B cell (primary cell): ENCODE data around the gene VSIG10. TPM values are rescaled to one million over a fixed set of nuclear protein-coding genes. Genes with fewer than 3 reads are reported as not detected.

ENCODE experiments used
- ATAC-seq: fragments of 200-7000 bp; cut with Tn5 transposase; one replicate; pipeline ENCODE4 v1.10.0; 2021; ENCODE audit warnings: low read depth, mild to moderate bottlenecking, moderate number of reproducible peaks, moderate library complexity
- CTCF ChIA-PET: fragments of 350-600 bp; sonication (Branson Sonifier 250); formaldehyde crosslinking; loops from one replicate; lab custom pipeline; 2021; ENCODE audit warnings: antibody characterized with exemption, inconsistent platforms; lab: Charles Lee
- POLR2A ChIA-PET: fragments of 350-600 bp; sonication (Branson Sonifier 250); formaldehyde crosslinking; loops from one replicate; lab custom pipeline; 2021; ENCODE audit warnings: antibody characterized with exemption; lab: Charles Lee
- DNase-seq: peaks from one replicate; pipeline ENCODE4 v3.0.0; 2013
- H2AFZ ChIP-seq: 2 replicates; pipeline ENCODE4 v1.6.1; 2012; ENCODE audit warnings: mild to moderate bottlenecking, low read depth, low read length; ENCODE audit not compliant: insufficient read depth, poor library complexity, severe bottlenecking
- H3K27ac ChIP-seq, 2 donors: 1 replicate in 1 of 2; 2 replicates in 1 of 2; pipeline ENCODE4 v1.5.1; 2012 to 2013; ENCODE audit warnings: low read length in 2 of 2, mild to moderate bottlenecking in 2 of 2, moderate library complexity in 1 of 2
- H3K27me3 ChIP-seq, 4 experiments: fragments of 200-600 bp in 1 of 4; sonication (generic) in 1 of 4; replicated peaks in 1 of 4; 1 replicate in 2 of 4; 2 replicates in 2 of 4; pipeline versions ENCODE4 v1.6.1 to v1.7.0; 2013 to 2016; ENCODE audit warnings: low read length in 3 of 4, mild to moderate bottlenecking in 2 of 4, mixed read lengths in 1 of 4, moderate library complexity in 1 of 4; ENCODE audit not compliant: insufficient read depth in 4 of 4, control insufficient read depth in 3 of 4; ENCODE audit errors: control extremely low read depth in 1 of 4
- H3K36me3 ChIP-seq, 2 experiments: replicated peaks in 1 of 2; 1 replicate in 1 of 2; 2 replicates in 1 of 2; pipeline versions ENCODE4 v1.6.1 to v1.7.1; 2013; ENCODE audit warnings: low read length in 1 of 2; ENCODE audit not compliant: insufficient read depth in 2 of 2, control insufficient read depth in 1 of 2; ENCODE audit errors: control extremely low read depth in 1 of 2, extremely low read depth in 1 of 2
- H3K4me1 ChIP-seq, 2 donors: fragments of 200-600 bp in 1 of 2; sonication (generic) in 1 of 2; 1 replicate in 1 of 2; 2 replicates in 1 of 2; pipeline versions ENCODE4 v1.5.1 to v1.6.1; 2013 to 2017; ENCODE audit warnings: low read length in 2 of 2; ENCODE audit not compliant: control insufficient read depth in 2 of 2, insufficient read depth in 2 of 2
- H3K4me2 ChIP-seq: replicated peaks from 2 replicates; pipeline ENCODE3; 2012; ENCODE audit warnings: mild to moderate bottlenecking, low read depth, low read length; ENCODE audit not compliant: poor library complexity, severe bottlenecking
- H3K4me3 ChIP-seq, 5 experiments: fragments of 200-600 bp in 1 of 5; sonication (generic) in 1 of 5; 1 replicate in 3 of 5; 2 replicates in 2 of 5; pipeline versions ENCODE4 v1.5.1 to v1.7.0; 2011 to 2016; ENCODE audit warnings: low read length in 4 of 5, mild to moderate bottlenecking in 4 of 5, low read depth in 2 of 5, control low read depth in 1 of 5, moderate library complexity in 1 of 5; ENCODE audit not compliant: insufficient read depth in 1 of 5; ENCODE audit errors: control extremely low read depth in 1 of 5, extremely low read depth in 1 of 5
- H3K79me2 ChIP-seq: fragments of 200-600 bp; sonication (generic); one replicate; pipeline ENCODE4 v1.6.0; 2016; ENCODE audit warnings: low read length; ENCODE audit not compliant: control insufficient read depth, insufficient read depth
- H3K9ac ChIP-seq: fragments of 200-600 bp; sonication (generic); 2 replicates; pipeline ENCODE4 v1.6.1; 2017; ENCODE audit warnings: mild to moderate bottlenecking, low read length, moderate library complexity
- H3K9me3 ChIP-seq, 3 donors: one replicate each; pipeline versions ENCODE4 v1.6.1 to v1.7.1; 2013; ENCODE audit warnings: low read length in 2 of 3; ENCODE audit not compliant: control insufficient read depth in 2 of 3, insufficient read depth in 1 of 3; ENCODE audit errors: control extremely low read depth in 1 of 3
- H4K20me1 ChIP-seq: 2 replicates; pipeline ENCODE4 v1.6.0; 2012; ENCODE audit warnings: mild to moderate bottlenecking, low read length; ENCODE audit not compliant: insufficient read depth, control insufficient read depth, poor library complexity, severe bottlenecking
- H3K27ac Mint-ChIP-seq: one replicate; pipeline ENCODE4 v1.8.0; 2021; ENCODE audit warnings: mixed read lengths
- H3K27me3 Mint-ChIP-seq: one replicate; pipeline ENCODE4 v1.8.0; 2021; ENCODE audit warnings: mixed read lengths
- H3K4me1 Mint-ChIP-seq: one replicate; pipeline ENCODE4 v1.8.0; 2021; ENCODE audit warnings: mixed read lengths
- H3K4me3 Mint-ChIP-seq: one replicate; pipeline ENCODE4 v1.8.0; 2021; ENCODE audit warnings: mixed read lengths
- H3K9me3 Mint-ChIP-seq: one replicate; pipeline ENCODE4 v1.8.0; 2022; ENCODE audit warnings: mixed read lengths; ENCODE audit not compliant: insufficient read depth
- CTCF ChIP-seq: fragments of 200-600 bp; IDR thresholded peaks from one replicate; pipeline ENCODE4 v1.8.0; 2022; ENCODE audit warnings: antibody characterized with exemption, mild to moderate bottlenecking
- EZH2 ChIP-seq: IDR thresholded peaks from 2 replicates; pipeline ENCODE4 v1.6.1; 2012; ENCODE audit warnings: borderline replicate concordance, low read depth, mild to moderate bottlenecking, moderate library complexity, low read length; ENCODE audit not compliant: insufficient read depth, poor library complexity, severe bottlenecking
- WGBS: methylation state at CpG from one replicate; pipeline ENCODE4 v1.1.5; 2013; ENCODE audit warnings: missing lambda C conversion rate; ENCODE audit not compliant: insufficient coverage; 5-methylcytosine and 5-hydroxymethylcytosine counted together
- intact Hi-C: fragments of 100-400 bp; cut with micrococcal nuclease; formaldehyde crosslinking; loops from one replicate; pipeline ENCODE4 v1.10.0; 2022
- polyA plus RNA-seq: library from polyadenylated mRNA; depleted of rRNA; stranded (reverse); fragments of >200 nt; gene quantifications from 2 replicates; pipeline ENCODE4 v1.2.3, GENCODE V29; 2012
- total RNA-seq, 2 donors: library from RNA; stranded (reverse); fragments of 120-200 nt in 1 of 2; gene quantifications; 1 replicate in 1 of 2; 2 replicates in 1 of 2; pipeline versions ENCODE4 v1.2.3 to v1.2.4, GENCODE V29; 2013 to 2022

The VSIG10 gene
- total and polyA plus RNA-seq, 2 donors (not counting 1 experiment from before 2014, with no cell fraction given): 0.34 to 2.6 TPM

- no peaks in the 10 kb centered on the region for H3K79me2 ChIP-seq
- H3K36me3 ChIP-seq: peaks cover 0 to 52% of the 10 kb centered on the region in 2 experiments
- DNase-seq: no peak
- Mint-ChIP-seq H3K4me3 (no peak overlapping the region), H3K4me1 (peaks cover 15% of the 10 kb centered on the region), H3K27me3 (no peaks in the 10 kb centered on the region), H3K9me3 (no peaks in the 10 kb centered on the region), H3K27ac (no peak overlapping the region)
- intact Hi-C loops: loop anchor here (10.0 kb wide), 1 partner anchor 159 kb away; no protein-coding TSS in a partner anchor
- ChIA-PET CTCF (interaction anchor here (2.2 kb wide), 1 partner anchor 159 kb away, joined by 9 read pairs; no protein-coding TSS in a partner anchor), POLR2A (no interaction called here)
- H2AFZ ChIP-seq: no peak overlapping the region
- WGBS: 98% methylated on average over 5 of the region's 5 CpGs
- H3K27ac ChIP-seq: no peak overlapping the region
- no peak overlapping the region for H3K4me3 ChIP-seq
- no peak for ATAC-seq
- H3K9ac ChIP-seq: no peak overlapping the region
- H3K4me2 ChIP-seq: no peak overlapping the region
- no peaks in the 10 kb centered on the region for H4K20me1 ChIP-seq
- H3K9me3 ChIP-seq: no peaks in the 10 kb centered on the region
- no peak for TF ChIP-seq CTCF
- no peak for TF ChIP-seq EZH2
- H3K4me1 ChIP-seq: peaks cover 8 to 10% of the 10 kb centered on the region in 2 donors
- no peaks in the 10 kb centered on the region for H3K27me3 ChIP-seq
Observed at GRCh38 chr12:118033902-118034301, 69.9 kb downstream of the VSIG10 start.

GRCh38 chr12:118033323-118033722 lies 70.5 kb downstream of the VSIG10 start:
- no peak for DNase-seq
- H3K27ac ChIP-seq: no peak overlapping the region
- Mint-ChIP-seq H3K27me3 (no peaks in the 10 kb centered on the region), H3K27ac (no peak overlapping the region), H3K9me3 (no peaks in the 10 kb centered on the region), H3K4me1 (peaks cover 15% of the 10 kb centered on the region), H3K4me3 (no peak overlapping the region)
- no peak overlapping the region for H3K9ac ChIP-seq
- H3K4me2 ChIP-seq: no peak overlapping the region
- H3K4me1 ChIP-seq: peaks cover 8 to 10% of the 10 kb centered on the region in 2 donors
- H4K20me1 ChIP-seq: no peaks in the 10 kb centered on the region
- H2AFZ ChIP-seq: no peak overlapping the region
- intact Hi-C loops: loop anchor here (10.0 kb wide), 1 partner anchor 159 kb away; no protein-coding TSS in a partner anchor
- no peak for ATAC-seq
- WGBS: 100% methylated on average over 2 of the region's 5 CpGs
- CTCF ChIA-PET: no interaction called here
- TF ChIP-seq CTCF: no peak
- TF ChIP-seq EZH2: no peak
- H3K9me3 ChIP-seq: no peaks in the 10 kb centered on the region
- POLR2A ChIA-PET: no interaction called here
- peaks cover 0 to 52% of the 10 kb centered on the region in 2 experiments for H3K36me3 ChIP-seq
- no peaks in the 10 kb centered on the region for H3K27me3 ChIP-seq
- H3K4me3 ChIP-seq: no peak overlapping the region
- H3K79me2 ChIP-seq: no peaks in the 10 kb centered on the region
